Caco-2 (cell line): ENCODE measurements around the gene ADGRD1. TPM values are rescaled to one million over a fixed set of nuclear protein-coding genes. Genes with fewer than 3 reads are reported as not detected.
"Not testable (repeated sequence)": the region's sequence is repeated elsewhere in the genome, so short reads cannot be mapped to it uniquely, and the experiment has no call there.

Experiments used
- BruUV-seq: library from RNA; stranded (reverse); fragments of 400-500 nt; replicated peaks from 2 replicates; lab custom pipeline; 2021; lab: Mats Ljungman, UMichigan
- CTCF ChIA-PET: fragments of 300-600 bp; sonication (Branson Sonifier 250); formaldehyde crosslinking; loops from one replicate; lab custom pipeline; 2022; ENCODE audit warnings: antibody characterized with exemption; lab: Charles Lee
- POLR2A ChIA-PET: fragments of 300-600 bp; sonication (Branson Sonifier 250); formaldehyde crosslinking; loops from one replicate; lab custom pipeline; 2022; ENCODE audit warnings: antibody characterized with exemption; lab: Charles Lee
- DNase-seq, 2 experiments: peaks; one replicate each; pipeline versions ENCODE4 v3.0.0 to v3.0.0-alpha.2; 2020 to 2022
- H3K27me3 ChIP-seq: replicated peaks from 2 replicates; pipeline ENCODE4 v1.6.0; 2011; ENCODE audit warnings: low read length; ENCODE audit not compliant: control insufficient read depth, insufficient read depth
- H3K36me3 ChIP-seq: 2 replicates; pipeline ENCODE4 v1.5.1; 2011; ENCODE audit warnings: low read length; ENCODE audit not compliant: control insufficient read depth, insufficient read depth
- H3K4me1 ChIP-seq: fragments of 250-450 bp; sonication (Bioruptor Pico); 2 replicates; pipeline ENCODE4 v1.5.1; 2020; ENCODE audit warnings: mild to moderate bottlenecking
- H3K4me3 ChIP-seq: 2 replicates; pipeline ENCODE4 v1.5.1; 2011; ENCODE audit warnings: low read depth, mild to moderate bottlenecking, control low read depth, low read length
- H3K9me3 ChIP-seq: fragments of 250-450 bp; sonication (Bioruptor Pico); 2 replicates; pipeline ENCODE4 v1.5.1; 2020; ENCODE audit warnings: mild to moderate bottlenecking, moderate library complexity
- H3K27ac Mint-ChIP-seq: one replicate; pipeline ENCODE4 v1.8.0; 2022; ENCODE audit warnings: mixed read lengths; ENCODE audit not compliant: unreplicated experiment
- H3K27me3 Mint-ChIP-seq: one replicate; pipeline ENCODE4 v1.8.0; 2022; ENCODE audit warnings: mixed read lengths; ENCODE audit not compliant: insufficient read depth, unreplicated experiment
- H3K36me3 Mint-ChIP-seq: one replicate; pipeline ENCODE4 v1.8.0; 2022; ENCODE audit warnings: mild to moderate bottlenecking, mixed read lengths; ENCODE audit not compliant: insufficient read depth, unreplicated experiment
- H3K4me1 Mint-ChIP-seq: one replicate; pipeline ENCODE4 v1.8.0; 2022; ENCODE audit warnings: low read depth, mixed read lengths; ENCODE audit not compliant: unreplicated experiment
- H3K4me3 Mint-ChIP-seq: one replicate; pipeline ENCODE4 v1.8.0; 2022; ENCODE audit warnings: mild to moderate bottlenecking, moderate library complexity, mixed read lengths; ENCODE audit not compliant: unreplicated experiment
- H3K9me3 Mint-ChIP-seq: one replicate; pipeline ENCODE4 v1.8.0; 2022; ENCODE audit warnings: mixed read lengths; ENCODE audit not compliant: unreplicated experiment
- CTCF ChIP-seq, 2 experiments: fragments of 200-600 bp in 1 of 2; IDR thresholded peaks; 1 replicate in 1 of 2; 2 replicates in 1 of 2; pipeline versions ENCODE4 v1.5.1 to v1.8.0; 2011 to 2022; ENCODE audit warnings: antibody characterized with exemption in 1 of 2, control low read depth in 1 of 2, inconsistent platforms in 1 of 2, low read depth in 1 of 2, low read length in 1 of 2, mild to moderate bottlenecking in 1 of 2, moderate library complexity in 1 of 2; ENCODE audit not compliant: insufficient read depth in 1 of 2, severe bottlenecking in 1 of 2, unreplicated experiment in 1 of 2
- intact Hi-C: fragments of 100-400 bp; cut with micrococcal nuclease; formaldehyde crosslinking; loops from one replicate; pipeline ENCODE4 v1.10.0; 2022; ENCODE audit not compliant: unreplicated experiment
- total RNA-seq: library from RNA; stranded (reverse); gene quantifications from 2 replicates; pipeline ENCODE4 v1.2.3, GENCODE V29; 2022

The ADGRD1 gene
- total RNA-seq, 1 experiment from 2014 or later: 3.6 TPM

GRCh38 chr12:131128556-131128955 lies 174.8 kb downstream of the ADGRD1 start:
- Mint-ChIP-seq H3K4me3 (no peak overlapping the region), H3K36me3 (no peaks in the 10 kb centered on the region), H3K27me3 (peaks cover 6% of the 10 kb centered on the region), H3K4me1 (no peaks in the 10 kb centered on the region), H3K27ac (no peak overlapping the region), H3K9me3 (no peaks in the 10 kb centered on the region)
- ChIA-PET CTCF (interaction anchor here (0.7 kb wide), 1 partner anchor 1025 kb away, joined by 3 read pairs; no protein-coding TSS in a partner anchor), POLR2A (no interaction called here)
- Histone ChIP-seq H3K9me3 (no peaks in the 10 kb centered on the region), H3K36me3 (no peaks in the 10 kb centered on the region), H3K4me1 (no peaks in the 10 kb centered on the region), H3K27me3 (no peaks in the 10 kb centered on the region), H3K4me3 (no peak overlapping the region)
- BruUV-seq: no TSS peak
- TF ChIP-seq CTCF (IDR thresholded peaks at IDR 0.05; ENCODE audit: insufficient read depth in 1 of 2, low read depth in 1 of 2, low read length in 1 of 2, severe bottlenecking in 1 of 2, unreplicated experiment in 1 of 2): no peak
- intact Hi-C loops: no loop called here
- DNase-seq: no peak

GRCh38 chr12:131128966-131129619 lies 175.4 kb downstream of the ADGRD1 start:
- H3K27ac Mint-ChIP-seq, H3K9me3 Mint-ChIP-seq, H3K36me3 ChIP-seq, H3K27me3 ChIP-seq, H3K4me3 Mint-ChIP-seq, H3K36me3 Mint-ChIP-seq, POLR2A ChIA-PET, H3K27me3 Mint-ChIP-seq, BruUV-seq, H3K4me1 Mint-ChIP-seq, H3K4me3 ChIP-seq, intact Hi-C loops, H3K9me3 ChIP-seq, H3K4me1 ChIP-seq, DNase-seq: not testable (repeated sequence)
- CTCF ChIA-PET: interaction anchor here (0.7 kb wide), 1 partner anchor 1025 kb away, joined by 3 read pairs; no protein-coding TSS in a partner anchor

GRCh38 chr12:131129839-131130238 lies 176.1 kb downstream of the ADGRD1 start:
- Histone ChIP-seq H3K9me3 (no peaks in the 10 kb centered on the region), H3K4me3 (no peak overlapping the region), H3K36me3 (no peaks in the 10 kb centered on the region), H3K27me3 (no peaks in the 10 kb centered on the region), H3K4me1 (no peaks in the 10 kb centered on the region)
- H3K9me3 Mint-ChIP-seq: no peaks in the 10 kb centered on the region
- no peak overlapping the region for H3K4me3 Mint-ChIP-seq
- peak overlapping the region; percentile 20 for H3K27ac Mint-ChIP-seq
- no peak for TF ChIP-seq CTCF (IDR thresholded peaks at IDR 0.05; ENCODE audit: insufficient read depth in 1 of 2, low read depth in 1 of 2, low read length in 1 of 2, severe bottlenecking in 1 of 2, unreplicated experiment in 1 of 2)
- BruUV-seq: no TSS peak
- DNase-seq: no peak
- no peaks in the 10 kb centered on the region for H3K4me1 Mint-ChIP-seq
- H3K36me3 Mint-ChIP-seq: no peaks in the 10 kb centered on the region
- intact Hi-C loops: no loop called here
- peaks cover 4% of the 10 kb centered on the region for H3K27me3 Mint-ChIP-seq
- ChIA-PET POLR2A (no interaction called here), CTCF (no interaction called here)
